HG03378 (cell line): ENCODE measurements around the gene CCDC9B.

Source experiments
- ATAC-seq: cut with Tn5 transposase; IDR thresholded peaks from one replicate; pipeline ENCODE4 v1.9.1; 2021; ENCODE audit warnings: mild to moderate bottlenecking, moderate library complexity; ENCODE audit not compliant: unreplicated experiment

CCDC9B gene

GRCh38 chr15:40331026-40331425 is 9.7 kb downstream of the CCDC9B start:
- no peak for ATAC-seq

DNA sequence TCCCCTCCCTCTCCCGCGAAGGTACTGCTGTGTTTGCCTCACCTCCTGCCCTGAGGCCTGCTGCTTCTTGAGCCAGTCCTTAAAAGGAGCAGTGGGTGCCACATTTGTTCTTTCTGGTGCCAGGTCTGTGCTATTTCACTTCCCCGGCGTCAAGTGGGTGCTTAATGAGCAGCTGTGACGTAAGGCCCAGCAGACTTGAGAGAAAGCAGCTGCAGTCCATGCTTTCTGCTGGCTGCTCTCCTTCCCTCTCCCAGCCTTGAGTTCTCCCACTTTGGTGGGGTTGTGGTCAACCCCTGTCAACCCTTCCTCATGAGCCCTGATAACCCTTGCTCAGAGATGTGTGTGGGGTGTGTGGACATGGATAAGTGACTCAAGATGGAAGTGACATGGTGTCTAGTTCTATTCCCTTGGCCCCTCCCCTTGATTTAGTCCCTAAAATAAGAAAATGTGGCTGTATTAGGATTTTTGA is 10.3 kb downstream of the CCDC9B start:
- no peak for ATAC-seq

- no peak for ATAC-seq
These were observed 10.9 kb downstream of the CCDC9B start for GRCh38 chr15:40329804-40330203.

DNA sequence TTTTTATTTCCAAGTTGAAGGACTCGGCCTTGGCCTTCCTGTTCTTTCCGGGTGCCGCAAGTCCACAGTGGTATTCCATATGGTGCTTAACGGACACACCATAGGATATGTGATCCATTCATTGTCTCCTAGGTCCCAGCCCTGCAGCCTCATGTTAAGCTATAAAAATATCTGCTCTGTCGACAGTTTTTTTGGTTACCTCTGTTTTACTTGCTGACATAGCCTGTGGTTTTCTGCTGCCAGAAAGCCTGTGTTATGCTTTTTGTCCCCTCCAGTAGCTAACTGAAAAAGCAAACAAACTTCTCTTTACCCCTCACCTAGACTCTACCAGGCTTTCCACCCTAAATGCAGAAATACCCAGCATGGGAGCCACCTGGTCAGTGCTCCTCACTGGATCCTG is 12.0 kb downstream of the CCDC9B start:
- no peak for ATAC-seq

- ATAC-seq: no peak
These were observed 12.6 kb downstream of the CCDC9B start for GRCh38 chr15:40328176-40328575.

DNA sequence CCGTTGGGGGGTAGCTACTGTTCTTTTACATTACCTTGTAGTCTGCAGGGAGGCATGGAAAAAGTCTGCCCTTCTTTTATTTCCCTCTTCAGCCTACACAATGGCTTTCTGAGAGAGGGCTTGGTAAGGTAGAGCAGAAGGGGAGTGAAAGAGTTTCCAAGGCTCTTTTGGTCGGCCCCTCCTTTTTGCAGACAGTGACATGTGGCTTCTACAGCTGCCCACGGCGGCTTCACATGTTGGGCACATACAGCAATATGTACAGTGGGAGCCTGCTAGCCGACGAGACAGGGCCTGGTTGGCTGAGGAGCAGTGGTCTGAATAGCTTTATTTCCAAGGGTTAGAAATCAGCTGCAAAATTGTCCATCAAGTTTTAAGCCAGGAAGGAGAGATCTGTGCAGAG is 13.3 kb downstream of the CCDC9B start:
- ATAC-seq: no peak

DNA sequence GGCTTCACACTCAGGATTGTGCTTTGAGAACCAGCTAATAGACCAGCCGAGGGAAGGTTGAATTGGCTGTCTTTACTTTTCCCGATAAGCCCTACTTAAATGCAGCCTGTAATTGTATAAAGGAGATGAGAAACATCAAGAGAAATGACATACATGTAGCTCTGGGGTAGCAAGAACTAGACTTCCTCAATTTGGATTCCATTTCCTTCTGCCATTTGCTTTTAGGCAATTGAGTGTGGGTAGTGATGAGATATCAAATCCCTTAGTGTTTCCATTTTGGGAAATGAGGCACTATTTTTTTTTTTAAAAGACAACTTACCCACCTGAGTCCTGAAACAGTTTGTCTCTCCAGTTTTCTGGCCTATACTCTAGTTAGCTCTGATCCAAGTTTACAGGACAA is 15.0 kb downstream of the CCDC9B start:
- no peak for ATAC-seq

DNA sequence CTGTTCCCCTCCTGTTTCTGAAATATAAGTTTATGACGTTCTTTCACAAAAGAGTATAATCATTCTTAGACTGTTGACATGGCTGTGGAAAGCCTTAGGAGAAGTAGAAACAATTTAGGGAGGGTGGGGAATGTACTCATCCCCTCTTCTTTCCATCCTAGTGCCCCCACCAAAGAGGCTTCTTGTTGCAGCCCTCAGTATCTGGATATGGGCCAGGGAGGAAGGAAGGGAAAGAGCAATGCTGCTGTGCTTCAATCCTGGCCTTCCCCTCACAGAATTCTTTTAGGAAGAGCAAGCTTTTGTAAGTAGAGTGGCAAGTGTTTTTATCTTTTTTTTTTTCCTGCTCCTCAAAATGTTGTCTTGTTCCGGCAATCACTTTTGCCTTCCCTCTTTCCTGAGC is 15.6 kb downstream of the CCDC9B start:
- no peak for ATAC-seq

DNA sequence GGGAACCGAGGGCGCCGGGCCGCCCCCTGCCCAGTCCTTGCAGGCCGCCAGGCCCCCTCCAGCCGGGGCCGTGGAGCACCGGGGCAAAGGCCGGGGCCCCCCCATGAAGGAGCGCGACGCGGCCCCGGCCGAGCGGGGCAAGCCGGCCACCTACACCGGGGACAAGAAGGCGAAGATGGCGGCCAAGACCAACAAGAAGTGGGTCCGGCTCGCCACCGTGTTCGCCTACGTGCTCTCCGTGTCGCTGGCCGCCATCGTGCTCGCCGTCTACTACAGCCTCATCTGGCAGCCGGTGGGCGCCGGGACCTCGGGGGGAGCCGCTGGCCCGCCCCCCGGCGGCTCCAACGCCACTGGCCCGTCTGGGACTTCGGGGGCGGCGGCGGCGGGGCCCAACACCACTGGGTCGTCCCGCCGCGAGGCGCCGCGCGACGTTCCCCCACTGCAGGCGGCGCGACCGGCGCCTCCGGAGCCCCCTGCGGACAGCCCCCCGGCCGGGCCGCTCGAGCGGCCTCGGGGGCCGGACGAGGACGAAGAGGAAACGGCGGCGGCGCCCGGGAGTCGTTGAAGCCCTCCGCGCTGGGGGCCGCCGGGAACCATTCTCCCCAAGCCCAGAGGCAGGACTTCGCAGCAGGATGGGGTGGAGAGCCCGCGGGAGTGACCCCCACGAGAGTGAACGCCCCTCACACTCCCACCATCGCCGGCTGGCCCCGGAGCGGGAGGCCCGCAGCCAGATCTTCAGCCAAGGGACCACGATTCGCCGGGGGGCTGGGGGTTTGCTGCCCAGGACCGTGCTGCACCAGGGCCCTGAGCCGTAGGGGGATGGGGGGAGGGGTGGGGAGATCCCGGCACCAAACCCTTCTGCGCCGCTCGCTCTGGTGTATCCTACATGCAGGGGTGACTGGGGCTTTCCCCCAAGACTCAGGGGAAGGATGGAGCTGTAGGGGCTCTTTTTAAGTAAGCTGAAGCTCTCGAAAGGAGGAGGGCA is 16.5 kb downstream of the CCDC9B start:
- no peak for ATAC-seq

DNA sequence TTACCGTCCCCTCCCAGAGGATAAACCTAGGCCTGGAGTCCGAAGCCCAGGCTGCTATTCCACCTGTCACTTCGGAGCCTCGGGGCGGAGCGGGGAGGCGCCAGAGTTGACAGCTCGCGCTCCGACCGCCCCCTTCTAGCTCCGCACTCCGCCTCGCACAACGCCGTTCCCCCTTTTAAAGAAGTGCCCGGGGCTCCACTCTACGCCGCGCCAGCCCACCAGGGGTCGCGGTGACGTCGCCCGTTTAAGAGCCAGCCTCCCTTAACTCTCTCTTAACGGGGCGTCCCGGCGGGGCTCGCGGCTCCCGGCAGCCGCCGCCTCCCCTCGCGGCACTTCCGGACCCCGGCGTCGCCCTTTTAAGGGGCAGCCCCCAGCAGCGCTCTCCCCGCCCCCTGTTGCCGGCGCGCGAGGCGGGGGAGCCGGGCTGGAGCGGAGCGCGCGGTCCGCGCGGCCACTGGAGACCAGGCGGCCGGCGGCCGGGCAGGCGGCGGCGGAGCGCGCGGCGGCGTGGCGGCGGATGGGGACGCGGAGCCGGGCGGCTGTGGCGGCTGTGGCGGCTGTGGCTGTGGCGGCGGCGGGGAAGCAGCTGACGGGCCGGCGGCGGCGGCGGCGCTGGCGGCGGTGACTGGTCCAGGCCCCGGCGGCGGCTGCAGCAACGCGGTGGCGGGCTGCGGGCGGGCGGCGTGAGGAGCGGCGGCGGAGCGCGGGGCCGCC is 17.3 kb downstream of the CCDC9B start, which contains the start of gene INAFM2:
INAFM2 (plus strand) TSS at position 454 of the 714 bp plus-strand sequence. CDS start 364 bp downstream, outside the sequence.
- ATAC-seq: peak; percentile 74

DNA sequence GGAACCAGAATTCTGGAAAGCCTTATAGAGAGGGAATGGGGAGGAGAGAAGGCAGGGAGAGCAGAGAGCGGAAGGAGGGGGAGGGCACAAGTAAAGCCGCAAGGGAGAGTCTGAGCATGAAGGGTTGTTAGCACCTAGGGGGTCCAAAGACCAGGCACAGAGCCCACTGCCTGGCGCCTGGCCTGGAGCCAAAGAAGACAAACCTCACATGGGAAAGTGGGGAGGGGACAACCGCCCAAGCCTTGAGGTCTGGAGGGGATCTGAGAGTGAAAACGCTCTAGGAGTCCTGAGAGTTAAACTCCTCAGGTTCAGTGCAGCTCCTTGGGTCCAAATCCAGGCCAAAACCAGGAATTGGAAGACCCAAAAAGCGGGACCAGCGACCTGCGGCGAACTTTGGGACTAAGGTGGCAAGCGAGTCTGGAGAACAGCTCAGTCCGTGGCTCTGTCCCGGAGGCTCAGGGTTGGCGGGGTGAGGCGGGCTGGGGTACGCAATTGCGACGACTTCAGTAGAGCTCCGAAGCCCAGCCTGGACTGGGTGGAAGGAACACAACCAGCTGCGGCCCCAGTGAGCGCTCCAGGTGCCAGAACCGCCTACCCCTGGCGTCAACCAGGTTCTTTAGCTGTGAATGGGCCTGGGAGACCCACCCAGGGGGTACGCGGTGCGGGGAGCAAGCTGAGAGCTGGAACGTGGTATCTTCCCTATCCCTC is 18.1 kb downstream of the CCDC9B start:
- no peak for ATAC-seq

DNA sequence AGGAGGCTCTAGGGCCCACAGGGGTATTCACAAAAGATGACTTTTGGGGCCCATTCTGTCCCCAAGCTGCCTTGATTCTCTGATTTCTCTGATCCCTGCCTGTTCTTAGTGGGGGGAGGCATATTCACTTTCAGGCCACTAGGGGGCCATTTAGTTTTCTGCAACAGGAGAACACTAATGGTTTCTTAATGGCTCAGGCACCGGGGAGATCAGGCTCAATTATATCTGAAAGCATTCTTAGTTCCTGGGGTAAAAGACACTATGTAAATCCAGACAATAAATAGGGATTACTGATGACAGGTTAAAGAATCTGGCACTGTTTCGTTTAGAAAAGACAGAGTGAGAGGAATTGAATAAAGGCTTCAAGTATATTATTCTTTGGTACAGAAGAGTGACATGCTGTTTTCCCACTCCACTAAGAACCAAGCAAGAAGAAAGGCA is 19.8 kb downstream of the CCDC9B start:
- no peak for ATAC-seq

DNA sequence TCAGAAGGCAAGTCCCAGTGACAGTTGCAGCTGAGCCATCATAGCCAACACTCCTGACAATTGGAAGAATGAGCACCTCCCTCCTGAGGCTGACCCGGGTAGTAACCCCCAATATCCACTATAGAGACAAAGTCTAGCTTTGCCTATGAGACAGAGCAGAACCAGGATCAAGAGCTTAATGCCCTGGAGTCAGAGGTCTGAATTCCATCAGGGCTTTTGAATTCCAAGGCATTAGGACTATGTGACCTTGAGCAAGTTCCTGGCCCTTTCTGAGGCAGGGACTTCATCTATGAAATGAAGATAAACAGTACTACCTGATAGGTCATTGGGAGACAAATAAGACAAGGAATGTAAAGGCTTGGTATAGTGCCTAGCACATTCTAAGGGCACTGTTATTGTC is 20.3 kb downstream of the CCDC9B start:
- no peak for ATAC-seq

- no peak for ATAC-seq
These were observed 23.2 kb downstream of the CCDC9B start for GRCh38 chr15:40317580-40317979.

DNA sequence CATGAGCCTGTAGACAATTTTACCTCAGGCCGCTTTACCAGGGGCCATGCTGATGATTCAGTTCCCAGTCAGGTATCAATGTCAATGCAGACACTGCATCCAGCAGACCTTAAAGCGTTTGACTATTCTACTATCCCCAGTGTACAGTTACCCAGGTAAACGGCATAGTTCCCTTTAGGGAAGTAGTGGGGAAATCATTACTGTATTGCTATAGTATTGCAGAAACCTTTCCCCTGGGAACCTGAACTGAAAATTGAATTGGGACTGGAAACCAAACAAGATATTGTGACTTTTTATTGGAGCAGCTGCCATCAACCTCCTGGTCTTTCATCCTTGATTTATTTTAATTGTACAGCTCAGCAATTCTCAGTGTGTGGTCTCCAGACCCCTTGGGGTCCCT is 23.8 kb downstream of the CCDC9B start:
- no peak for ATAC-seq

- no peak for ATAC-seq
These were observed 25.9 kb downstream of the CCDC9B start for GRCh38 chr15:40314723-40315276.

DNA sequence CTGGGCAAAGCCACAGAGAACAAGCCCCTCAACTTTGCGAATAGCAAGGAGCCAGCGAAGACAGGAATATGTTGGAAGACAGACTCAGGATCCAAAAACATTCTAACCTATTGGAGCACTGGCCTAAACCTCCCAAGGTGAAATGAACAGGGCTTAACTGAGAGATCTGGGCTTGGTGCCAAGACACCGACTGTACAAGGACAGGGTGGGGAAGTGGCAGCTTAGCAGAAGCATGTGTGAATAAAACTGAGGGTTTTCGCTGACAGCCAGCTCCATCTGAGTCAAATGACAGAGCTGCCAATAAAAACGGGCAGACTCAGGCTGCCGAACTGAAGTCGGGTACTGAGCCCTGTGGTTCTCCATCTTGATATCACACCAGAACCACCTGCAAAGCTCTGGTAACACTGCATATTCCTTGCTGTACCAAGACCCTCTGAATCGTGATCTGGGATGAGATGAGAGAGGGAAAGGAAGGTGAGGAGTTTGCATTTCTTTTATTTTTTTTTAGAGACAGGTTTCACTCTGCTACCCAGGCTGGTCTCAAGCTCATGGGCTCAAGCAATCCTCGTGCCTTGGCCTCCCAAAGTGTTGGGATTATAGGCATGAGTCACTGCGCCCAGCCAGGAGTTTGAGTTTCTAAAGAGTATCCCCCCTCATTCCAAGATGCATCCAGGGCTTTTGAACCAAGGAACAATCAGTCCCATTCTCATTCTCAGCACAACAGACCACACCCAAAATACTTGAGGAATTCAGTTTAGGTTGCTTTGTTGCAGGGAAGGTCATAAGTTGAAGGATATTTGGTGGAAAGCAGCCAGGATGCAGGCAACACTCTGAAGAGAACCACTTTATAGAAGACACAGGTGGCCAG is 27.0 kb downstream of the CCDC9B start:
- ATAC-seq: no peak

- no peak for ATAC-seq
These were observed 28.2 kb downstream of the CCDC9B start for GRCh38 chr15:40312370-40313158.

GRCh38 chr15:40310993-40311392 is 29.7 kb downstream of the CCDC9B start:
- no peak for ATAC-seq
